HFFc6 (cell line): ENCODE results near the gene ABCF2. TPM values are rescaled to one million over a fixed set of nuclear protein-coding genes. Genes with fewer than 3 reads are reported as not detected.

Source experiments
- DNase-seq: peaks from one replicate; pipeline ENCODE4 v3.0.0-alpha.2; 2018
- H3K27ac Mint-ChIP-seq: 2 replicates; pipeline ENCODE4 v1.8.0; 2020; ENCODE audit warnings: mild to moderate bottlenecking, mixed read lengths
- H3K27me3 Mint-ChIP-seq: 2 replicates; pipeline ENCODE4 v1.8.0; 2021; ENCODE audit warnings: mild to moderate bottlenecking, moderate library complexity, mixed read lengths; ENCODE audit not compliant: insufficient read depth
- H3K36me3 Mint-ChIP-seq: 2 replicates; pipeline ENCODE4 v1.8.0; 2021; ENCODE audit warnings: low read depth, mixed read lengths
- H3K4me1 Mint-ChIP-seq: 2 replicates; pipeline ENCODE4 v1.8.0; 2020; ENCODE audit warnings: low read depth, mixed read lengths
- H3K4me3 Mint-ChIP-seq: 2 replicates; pipeline ENCODE4 v1.8.0; 2020; ENCODE audit warnings: mild to moderate bottlenecking, moderate library complexity, mixed read lengths
- H3K9me3 Mint-ChIP-seq: 2 replicates; pipeline ENCODE4 v1.8.0; 2020; ENCODE audit warnings: mild to moderate bottlenecking, mixed read lengths
- total RNA-seq, 6 experiments: library from RNA; stranded (reverse); fragmentation: NEBNext Ultra II Directional; extraction: Animal tissue kit (Norgen Biotek cat#: 25700); gene quantifications; 2 replicates in 1 of 6; 3 replicates in 5 of 6; pipeline ENCODE4 v1.2.3, GENCODE V29; 2021
- TF ChIP-seq, protein P1 (sequence below): fragments of 200-600 bp; sonication (generic); IDR thresholded peaks from 2 replicates; pipeline ENCODE4 v1.5.0; 2021; ENCODE audit warnings: antibody characterized with exemption, mild to moderate bottlenecking

The ABCF2 gene
- total RNA-seq, 6 experiments from 2014 or later = 63.8 to 79.7 (median 67.8) TPM

DNA sequence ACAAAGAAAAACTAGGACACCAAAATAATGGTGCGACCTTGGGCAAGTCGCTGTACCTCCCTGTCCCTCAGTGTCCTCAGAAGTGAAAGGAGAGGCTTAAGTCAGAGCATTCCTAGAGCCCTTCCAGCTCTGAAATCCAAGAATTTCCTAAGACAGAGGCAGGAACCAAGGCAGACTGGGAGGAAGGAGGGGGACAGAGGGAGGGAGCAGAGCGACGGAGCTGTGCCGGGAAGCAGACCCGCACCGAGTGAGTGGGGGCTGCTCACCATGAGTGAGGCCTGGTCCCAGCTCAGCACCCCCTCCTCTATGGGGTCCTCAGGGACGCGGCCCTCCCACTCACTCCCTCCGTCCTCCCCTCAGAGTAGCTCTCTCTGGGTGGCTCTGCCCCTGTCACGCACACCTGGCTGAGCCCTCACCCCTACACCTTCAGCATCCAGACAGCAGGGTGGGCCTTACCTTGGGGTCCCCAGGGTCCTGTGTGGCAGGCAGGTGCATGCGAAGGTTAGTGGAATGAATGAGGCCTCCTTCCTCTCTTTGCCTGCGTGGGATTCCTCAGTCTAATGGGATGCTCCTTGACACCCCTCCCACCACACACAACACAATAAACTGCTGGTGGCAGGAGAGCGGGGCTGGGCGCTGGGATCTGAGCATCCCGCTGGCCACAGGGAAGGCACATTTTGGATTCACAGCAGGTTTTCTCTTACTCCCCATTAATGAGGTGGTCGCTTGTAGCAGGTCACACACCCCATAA, 26.1 kb upstream of the ABCF2 start:
- peak overlapping the region; percentile 91 for H3K4me3 Mint-ChIP-seq
- no peaks in the 10 kb centered on the region; the same call in 1 of the 2 replicates for H3K9me3 Mint-ChIP-seq
- peaks cover 33% of the 10 kb centered on the region for H3K4me1 Mint-ChIP-seq

DNA sequence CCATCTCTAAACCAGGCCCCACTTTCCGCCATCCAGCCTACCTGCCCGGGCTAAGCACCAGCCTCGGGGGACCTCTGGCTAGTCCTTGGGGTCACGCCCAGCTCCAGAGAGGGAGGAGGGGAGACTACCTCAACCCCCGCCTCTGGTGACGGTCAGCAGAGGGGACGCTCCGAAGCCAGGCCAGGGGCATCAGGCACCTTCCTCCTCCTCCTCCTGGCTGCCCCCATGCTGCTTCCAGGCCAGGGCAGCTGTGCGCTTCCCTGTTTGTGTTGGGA, 25.5 kb upstream of the ABCF2 start:
- peaks cover 37% of the 10 kb centered on the region for H3K4me1 Mint-ChIP-seq
- peaks cover 24% of the 10 kb centered on the region for H3K27me3 Mint-ChIP-seq
- H3K9me3 Mint-ChIP-seq = no peaks in the 10 kb centered on the region
- no peak for DNase-seq
- H3K36me3 Mint-ChIP-seq = no peaks in the 10 kb centered on the region
- peak overlapping the region; percentile 91 for H3K4me3 Mint-ChIP-seq
- TF ChIP-seq, protein P1, sequence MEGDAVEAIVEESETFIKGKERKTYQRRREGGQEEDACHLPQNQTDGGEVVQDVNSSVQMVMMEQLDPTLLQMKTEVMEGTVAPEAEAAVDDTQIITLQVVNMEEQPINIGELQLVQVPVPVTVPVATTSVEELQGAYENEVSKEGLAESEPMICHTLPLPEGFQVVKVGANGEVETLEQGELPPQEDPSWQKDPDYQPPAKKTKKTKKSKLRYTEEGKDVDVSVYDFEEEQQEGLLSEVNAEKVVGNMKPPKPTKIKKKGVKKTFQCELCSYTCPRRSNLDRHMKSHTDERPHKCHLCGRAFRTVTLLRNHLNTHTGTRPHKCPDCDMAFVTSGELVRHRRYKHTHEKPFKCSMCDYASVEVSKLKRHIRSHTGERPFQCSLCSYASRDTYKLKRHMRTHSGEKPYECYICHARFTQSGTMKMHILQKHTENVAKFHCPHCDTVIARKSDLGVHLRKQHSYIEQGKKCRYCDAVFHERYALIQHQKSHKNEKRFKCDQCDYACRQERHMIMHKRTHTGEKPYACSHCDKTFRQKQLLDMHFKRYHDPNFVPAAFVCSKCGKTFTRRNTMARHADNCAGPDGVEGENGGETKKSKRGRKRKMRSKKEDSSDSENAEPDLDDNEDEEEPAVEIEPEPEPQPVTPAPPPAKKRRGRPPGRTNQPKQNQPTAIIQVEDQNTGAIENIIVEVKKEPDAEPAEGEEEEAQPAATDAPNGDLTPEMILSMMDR = no peak
- H3K27ac Mint-ChIP-seq = peak overlapping the region; percentile 91

More for the DNA sequence above, 26.1 kb upstream of the ABCF2 start:
- TF ChIP-seq, protein P1 = no peak
- Mint-ChIP-seq H3K36me3 (0 out of 2 replicates have a peak, but pooled peaks cover 4% of the 10 kb centered on the region), H3K27me3 (peaks cover 29% of the 10 kb centered on the region), H3K27ac (no peak overlapping the region)
- no peak for DNase-seq

DNA sequence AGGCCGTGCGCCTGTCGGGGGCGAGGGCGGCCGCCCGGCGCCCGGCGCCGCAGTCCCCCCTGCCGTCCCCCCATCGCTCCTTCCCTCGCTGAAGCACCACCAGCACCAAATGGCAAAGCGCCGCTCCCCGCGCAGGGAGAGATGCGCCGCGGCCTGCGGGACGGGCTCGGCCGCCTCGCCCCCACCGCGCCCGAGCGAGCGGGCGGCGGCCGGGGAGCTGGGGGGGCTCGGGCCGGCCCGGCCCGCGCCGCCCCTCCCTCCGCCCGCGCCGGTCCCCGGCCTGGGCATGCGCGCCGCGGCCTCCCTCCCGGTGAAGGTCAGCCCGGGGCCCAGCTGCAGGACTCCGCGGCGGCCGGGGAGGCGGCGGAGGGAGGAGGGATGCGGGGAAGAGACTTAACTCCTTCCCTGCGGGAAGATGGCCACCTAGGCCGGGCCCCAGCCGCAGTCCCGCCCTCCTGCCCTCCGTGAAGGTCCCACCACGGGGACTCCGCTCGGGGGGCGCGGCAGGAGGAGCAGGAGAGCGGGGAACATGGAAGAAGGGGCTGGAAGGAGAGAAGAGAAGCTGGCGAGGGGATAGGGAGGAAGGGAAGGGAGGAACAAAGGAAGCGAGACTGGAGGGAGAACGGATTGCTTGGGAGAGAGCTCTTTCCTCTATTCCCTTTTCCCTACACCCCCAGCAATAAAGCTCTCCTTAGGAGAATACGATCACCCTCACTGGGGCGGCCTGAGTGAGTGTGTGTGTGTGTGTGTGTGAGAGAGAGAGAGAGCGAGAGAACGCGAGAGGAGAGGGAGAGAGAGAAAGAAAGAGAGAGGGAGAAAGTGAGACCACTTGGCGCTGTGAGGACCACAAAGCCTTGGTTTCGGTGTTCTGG, 24.9 kb upstream of the ABCF2 start:
- Mint-ChIP-seq H3K27me3 (peaks cover 19% of the 10 kb centered on the region), H3K4me1 (peaks cover 42% of the 10 kb centered on the region), H3K9me3 (no peaks in the 10 kb centered on the region), H3K27ac (peak overlapping the region; percentile 91), H3K36me3 (no peaks in the 10 kb centered on the region), H3K4me3 (peak overlapping the region; percentile 91)
- peak; percentile 58 for DNase-seq
- TF ChIP-seq, protein P1 = no peak

DNA sequence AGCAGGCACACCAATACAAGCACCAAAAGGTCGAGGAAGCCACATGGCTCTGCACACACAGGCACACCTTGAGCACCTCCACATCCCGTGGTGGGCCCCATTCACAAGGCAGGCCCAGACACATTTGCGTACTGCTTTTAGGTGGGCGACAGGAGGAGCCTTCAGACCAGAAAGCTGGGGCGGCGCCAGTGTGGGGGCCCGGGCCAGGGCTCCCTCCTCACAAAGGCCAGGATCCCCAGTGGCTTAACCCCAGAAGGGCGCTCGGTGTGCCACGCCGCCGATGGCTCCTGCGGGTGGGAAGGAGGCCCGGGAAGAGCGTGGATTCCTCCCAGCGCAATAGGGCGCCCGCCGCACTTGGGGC, 24.3 kb upstream of the ABCF2 start:
- H3K36me3 Mint-ChIP-seq = no peaks in the 10 kb centered on the region
- H3K4me3 Mint-ChIP-seq = peak overlapping the region; percentile 80
- no peaks in the 10 kb centered on the region for H3K9me3 Mint-ChIP-seq
- H3K4me1 Mint-ChIP-seq = peaks cover 49% of the 10 kb centered on the region
- peaks cover 14% of the 10 kb centered on the region for H3K27me3 Mint-ChIP-seq
- no peak for DNase-seq
- TF ChIP-seq, protein P1 = no peak
- H3K27ac Mint-ChIP-seq = peak overlapping the region; percentile 73

DNA sequence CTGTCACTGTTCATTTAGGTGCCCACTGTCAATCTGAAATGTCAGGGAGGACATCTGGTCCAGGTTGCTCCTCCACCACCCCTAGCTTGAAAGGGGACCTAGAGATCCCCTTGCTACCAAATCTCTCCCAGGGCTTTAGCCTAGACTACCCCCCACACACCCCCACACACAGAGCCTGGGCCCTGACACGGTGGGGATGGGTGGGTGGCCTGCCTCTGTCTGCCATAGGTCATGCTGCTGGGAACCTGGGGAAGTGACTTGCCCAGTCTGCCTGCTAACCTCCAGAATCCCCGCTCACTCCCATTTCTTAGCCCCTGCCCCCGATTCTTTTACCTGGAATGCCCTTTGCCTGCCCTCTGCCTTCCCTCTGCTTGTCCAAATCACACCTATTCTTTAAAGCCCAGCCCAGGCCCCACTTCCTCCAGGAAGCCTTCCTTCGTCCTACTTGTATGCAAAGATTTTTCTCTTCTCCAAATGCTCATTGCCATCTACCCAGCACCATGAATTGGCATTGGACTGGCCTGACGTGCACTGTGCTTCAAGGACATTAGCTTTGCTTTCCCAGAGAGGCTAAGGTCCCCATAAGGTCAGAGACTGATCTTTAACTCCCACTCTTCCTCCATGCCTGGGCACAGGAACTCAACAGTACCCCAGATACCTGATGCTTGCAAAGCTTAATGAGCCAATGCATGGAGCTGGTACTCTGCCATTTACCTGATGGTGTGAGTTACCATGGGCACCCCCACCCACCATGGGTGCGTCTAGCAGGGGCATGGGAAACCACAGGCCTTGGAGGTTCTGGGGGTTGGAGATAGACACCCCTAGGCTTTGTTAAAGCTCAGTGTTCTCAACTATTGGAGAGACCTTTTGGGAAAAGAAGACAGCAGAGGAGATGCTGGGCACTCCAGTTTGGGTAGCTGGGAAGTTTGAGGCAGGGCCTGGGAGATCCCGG, 23.5 kb upstream of the ABCF2 start:
- peaks cover 55% of the 10 kb centered on the region for H3K4me1 Mint-ChIP-seq
- H3K4me3 Mint-ChIP-seq = peak overlapping the region; percentile 80
- H3K27ac Mint-ChIP-seq = peak overlapping the region; percentile 85
- DNase-seq = no peak
- peaks cover 9% of the 10 kb centered on the region for H3K27me3 Mint-ChIP-seq
- H3K36me3 Mint-ChIP-seq = no peaks in the 10 kb centered on the region
- TF ChIP-seq, protein P1 = no peak
- H3K9me3 Mint-ChIP-seq = no peaks in the 10 kb centered on the region
